Fibroblast of pulmonary artery (primary cell): Measurements from ENCODE around the gene PRDX3.
"Not testable (repeated sequence)": the region's sequence is repeated elsewhere in the genome, so short reads cannot be mapped to it uniquely, and the experiment has no call there.

Experiments
- DNase-seq: peaks from one replicate; pipeline ENCODE4 v3.0.0-alpha.2; 2010; ENCODE audit warnings: low read depth
- H3K4me3 ChIP-seq: replicated peaks from 2 replicates; pipeline ENCODE4 v1.5.1; 2011; ENCODE audit warnings: low read depth, mild to moderate bottlenecking, control low read depth, low read length, moderate library complexity
- CTCF ChIP-seq: IDR thresholded peaks from 2 replicates; pipeline ENCODE4 v1.5.1; 2011; ENCODE audit warnings: mild to moderate bottlenecking, control low read depth, low read length, inconsistent platforms; ENCODE audit errors: missing control alignments

Gene PRDX3

GRCh38 chr10:119183664-119184412, 5.2 kb upstream of the PRDX3 start:
- DNase-seq: no peak
- no peak for TF ChIP-seq CTCF

GRCh38 chr10:119180850-119181400, 2.3 kb upstream of the PRDX3 start:
- H3K4me3 ChIP-seq, DNase-seq: not testable (repeated sequence)

More at GRCh38 chr10:119183664-119184412, 5.2 kb upstream of the PRDX3 start:
- H3K4me3 ChIP-seq: no peak overlapping the region

DNA sequence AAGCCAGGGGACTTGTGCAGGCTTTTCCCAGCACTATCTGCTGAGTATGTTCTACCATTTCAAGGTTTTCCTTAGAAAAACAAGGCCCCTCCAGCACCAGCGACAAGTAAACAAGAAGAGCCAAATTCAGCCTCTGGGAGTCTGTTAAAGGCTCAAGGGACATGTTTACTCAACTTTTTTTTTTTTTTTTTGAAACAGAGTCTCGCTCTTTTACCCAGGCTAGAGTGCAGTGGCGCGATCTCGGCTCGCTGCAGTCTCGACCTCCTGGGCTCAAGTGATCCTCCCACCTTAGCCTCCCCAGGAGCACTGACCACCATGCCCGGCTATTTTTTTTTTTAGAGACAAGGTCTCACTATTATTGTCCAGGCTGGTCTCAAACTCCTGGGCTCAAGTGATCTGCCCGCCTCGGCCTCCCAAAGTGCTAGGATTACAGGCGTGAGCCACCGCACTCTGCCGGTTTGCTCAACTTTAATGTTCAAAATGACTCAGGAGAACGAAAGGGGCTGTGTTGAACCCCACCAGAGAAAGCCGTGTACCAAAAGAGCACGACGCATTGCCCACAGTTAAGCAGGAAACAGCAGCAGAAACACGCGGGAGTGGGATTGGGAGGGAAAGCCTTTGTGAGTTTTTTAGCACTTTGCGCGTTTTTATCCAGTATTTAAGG, 772 bp downstream of the PRDX3 start:
- DNase-seq: no peak
- H3K4me3 ChIP-seq: peak overlapping the region; percentile 96
- no peak for TF ChIP-seq CTCF

GRCh38 chr10:119176166-119176565, 2.4 kb downstream of the PRDX3 start:
- TF ChIP-seq CTCF: no peak
- DNase-seq: no peak
- H3K4me3 ChIP-seq: no peak overlapping the region

DNA sequence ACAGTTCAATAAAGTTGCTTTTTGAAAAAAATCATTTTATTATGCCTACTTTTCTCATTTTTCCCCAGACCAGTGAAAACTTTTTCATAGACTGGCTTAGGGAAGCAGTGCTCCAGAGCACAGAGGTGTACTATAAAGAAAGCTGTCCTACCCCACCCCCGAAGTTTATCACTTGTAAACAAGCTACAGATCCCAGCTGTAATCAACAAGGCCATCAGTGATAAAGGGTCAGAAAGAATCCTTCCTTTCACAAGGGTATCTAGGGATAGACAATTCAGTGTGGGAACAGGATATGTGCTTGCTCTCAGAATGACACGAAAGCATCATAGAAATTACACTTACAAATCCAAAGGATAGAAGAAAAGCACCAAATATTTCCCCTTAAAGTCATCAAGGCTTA, 4.5 kb downstream of the PRDX3 start:
- DNase-seq: no peak
- TF ChIP-seq CTCF: no peak
- no peak overlapping the region for H3K4me3 ChIP-seq

GRCh38 chr10:119167041-119167440, 11.6 kb downstream of the PRDX3 start:
- no peak for DNase-seq
- H3K4me3 ChIP-seq: no peak overlapping the region
- TF ChIP-seq CTCF: no peak

DNA sequence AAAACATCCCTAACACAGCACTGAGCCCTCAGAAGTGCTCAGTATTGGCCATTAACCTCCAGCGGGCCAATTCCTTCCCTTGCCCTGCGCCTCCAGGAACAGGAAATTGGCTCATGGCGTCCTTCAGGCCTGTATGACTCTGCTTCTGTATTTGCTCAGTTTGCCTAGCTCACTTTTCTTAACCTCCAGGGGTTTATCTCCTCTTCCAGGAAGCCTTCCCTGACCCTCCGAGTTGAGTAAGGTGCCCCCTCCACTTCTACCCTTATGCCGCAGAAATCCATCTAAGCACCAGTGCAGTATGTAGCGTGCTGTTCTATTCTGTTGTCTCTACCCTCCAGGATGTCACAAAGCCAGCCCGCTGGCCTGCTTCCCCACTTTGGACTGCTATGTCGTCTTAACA, 12.0 kb downstream of the PRDX3 start:
- H3K4me3 ChIP-seq: no peak overlapping the region
- TF ChIP-seq CTCF: no peak
- DNase-seq: no peak
